H1 (cell line): ENCODE results near the gene TSR3. TPM values are rescaled to one million over a fixed set of nuclear protein-coding genes. Genes with fewer than 3 reads are reported as not detected.
A peak's percentile ranks its signal among the peaks of the same experiment; 100 is the strongest.

Experiments
- ATF3 ChIP-seq: IDR thresholded peaks from 2 replicates; pipeline ENCODE4 v1.6.1; 2011; ENCODE audit warnings: low read depth, mild to moderate bottlenecking, low read length; ENCODE audit not compliant: insufficient read depth
- BCL11A ChIP-seq, 2 experiments: IDR thresholded peaks; one replicate each; pipeline ENCODE4 v1.6.1; 2011; ENCODE audit warnings: low read depth in 2 of 2, low read length in 2 of 2, mild to moderate bottlenecking in 2 of 2
- BRCA1 ChIP-seq: IDR thresholded peaks from 2 replicates; pipeline ENCODE4 v1.6.1; 2012; ENCODE audit warnings: low read depth, low read length, improper control_type of control experiment
- CBX5 ChIP-seq: fragments of 300-800, 300-1000 bp; sonication (generic); IDR thresholded peaks from 2 replicates; pipeline ENCODE4 v1.7.1; 2016; ENCODE audit warnings: antibody characterized with exemption, low read length, low read depth
- CBX8 ChIP-seq: fragments of 300-800, 300-1000 bp; sonication (generic); IDR thresholded peaks from 2 replicates; pipeline ENCODE4 v1.7.1; 2016; ENCODE audit warnings: low read depth, low read length, borderline replicate concordance
- CEBPB ChIP-seq: IDR thresholded peaks from 2 replicates; pipeline ENCODE4 v1.6.1; 2012; ENCODE audit warnings: low read depth, low read length
- CREB1 ChIP-seq: IDR thresholded peaks from 2 replicates; pipeline ENCODE4 v1.6.1; 2012; ENCODE audit warnings: inconsistent platforms
- CTBP2 ChIP-seq: IDR thresholded peaks from 2 replicates; pipeline ENCODE4 v1.7.0; 2011; ENCODE audit warnings: borderline replicate concordance, mild to moderate bottlenecking, moderate library complexity, mixed read lengths, low read length; ENCODE audit not compliant: insufficient read depth, insufficient read length
- MAFK ChIP-seq: IDR thresholded peaks from 2 replicates; pipeline ENCODE4 v1.6.1; 2012; ENCODE audit warnings: low read depth, mild to moderate bottlenecking, improper control_type of control experiment, low read length
- PHF8 ChIP-seq: fragments of 200-600 bp; sonication (generic); conservative IDR thresholded peaks from 2 replicates; pipeline ENCODE4 v1.7.1; 2012; ENCODE audit warnings: low read depth, mild to moderate bottlenecking, inconsistent platforms, low read length, moderate library complexity
- POLR2A ChIP-seq, 2 experiments: IDR thresholded peaks; 1 replicate in 1 of 2; 2 replicates in 1 of 2; pipeline ENCODE4 v1.6.1; 2011; ENCODE audit warnings: low read depth in 2 of 2, low read length in 2 of 2, mild to moderate bottlenecking in 2 of 2; ENCODE audit errors: control extremely low read depth in 1 of 2
- POLR2AphosphoS5 ChIP-seq: IDR thresholded peaks from 2 replicates; pipeline ENCODE4 v1.6.1; 2011; ENCODE audit warnings: low read depth, low read length
- POU5F1 ChIP-seq: IDR thresholded peaks from 2 replicates; pipeline ENCODE4 v1.6.1; 2011; ENCODE audit warnings: low read depth, mild to moderate bottlenecking, low read length, moderate library complexity
- RAD21 ChIP-seq, 2 experiments: IDR thresholded peaks in 1 of 2; conservative IDR thresholded peaks in 1 of 2; 2 replicates each; pipeline ENCODE4 v1.6.1; 2011; ENCODE audit warnings: low read depth in 2 of 2, low read length in 2 of 2, improper control_type of control experiment in 1 of 2, inconsistent platforms in 1 of 2, mild to moderate bottlenecking in 1 of 2, moderate library complexity in 1 of 2
- RXRA ChIP-seq: IDR thresholded peaks from 2 replicates; pipeline ENCODE4 v1.6.1; 2011; ENCODE audit warnings: low read depth, mild to moderate bottlenecking, low read length, moderate library complexity; ENCODE audit not compliant: insufficient read depth
- SIN3A ChIP-seq, 2 experiments: IDR thresholded peaks in 1 of 2; conservative IDR thresholded peaks in 1 of 2; 2 replicates each; pipeline ENCODE4 v1.6.1; 2011 to 2012; ENCODE audit warnings: low read length in 2 of 2, improper control_type of control experiment in 1 of 2, low read depth in 1 of 2, mild to moderate bottlenecking in 1 of 2
- SIRT6 ChIP-seq: IDR thresholded peaks from one replicate; pipeline ENCODE4 v1.7.1; 2012; ENCODE audit warnings: low read length, inconsistent platforms
- SIX5 ChIP-seq: IDR thresholded peaks from 2 replicates; pipeline ENCODE4 v1.6.1; 2011; ENCODE audit warnings: mild to moderate bottlenecking, low read depth, low read length
- TAF1 ChIP-seq: IDR thresholded peaks from 2 replicates; pipeline ENCODE4 v1.6.1; 2011; ENCODE audit warnings: mild to moderate bottlenecking, low read depth, low read length
- YY1 ChIP-seq: IDR thresholded peaks from 2 replicates; pipeline ENCODE4 v1.6.1; 2011; ENCODE audit warnings: low read depth, mild to moderate bottlenecking, low read length
- polyA plus RNA-seq, 7 experiments: library from polyadenylated mRNA; depleted of rRNA in 3 of 7; stranded (reverse) in 5 of 7; unstranded in 2 of 7; fragments of >200 nt in 5 of 7; fragments of 200-250 nt in 2 of 7; gene quantifications; 1 replicate in 5 of 7; 2 replicates in 1 of 7; 4 replicates in 1 of 7; pipeline versions ENCODE4 v1.2.1 to v1.2.3, GENCODE V29; 2011 to 2013; ENCODE audit warnings: missing spikeins in 2 of 7, mixed read lengths in 2 of 7
- total RNA-seq: library from RNA; stranded (reverse); fragmentation: NEBNext Ultra II Directional; extraction: Animal tissue kit (Norgen Biotek cat#: 25700); gene quantifications from 2 replicates; pipeline ENCODE4 v1.2.1, GENCODE V29; 2021
- TF ChIP-seq, protein P1 (sequence below): IDR thresholded peaks from 2 replicates; pipeline ENCODE4 v1.6.1; 2011; ENCODE audit warnings: low read length, improper control_type of control experiment

The TSR3 gene
- total and polyA plus RNA-seq, 2 of the 8 experiments (the other 6 are each of a cell fraction or from before 2014, with no cell fraction given) = 43.1 to 52.3 TPM

DNA sequence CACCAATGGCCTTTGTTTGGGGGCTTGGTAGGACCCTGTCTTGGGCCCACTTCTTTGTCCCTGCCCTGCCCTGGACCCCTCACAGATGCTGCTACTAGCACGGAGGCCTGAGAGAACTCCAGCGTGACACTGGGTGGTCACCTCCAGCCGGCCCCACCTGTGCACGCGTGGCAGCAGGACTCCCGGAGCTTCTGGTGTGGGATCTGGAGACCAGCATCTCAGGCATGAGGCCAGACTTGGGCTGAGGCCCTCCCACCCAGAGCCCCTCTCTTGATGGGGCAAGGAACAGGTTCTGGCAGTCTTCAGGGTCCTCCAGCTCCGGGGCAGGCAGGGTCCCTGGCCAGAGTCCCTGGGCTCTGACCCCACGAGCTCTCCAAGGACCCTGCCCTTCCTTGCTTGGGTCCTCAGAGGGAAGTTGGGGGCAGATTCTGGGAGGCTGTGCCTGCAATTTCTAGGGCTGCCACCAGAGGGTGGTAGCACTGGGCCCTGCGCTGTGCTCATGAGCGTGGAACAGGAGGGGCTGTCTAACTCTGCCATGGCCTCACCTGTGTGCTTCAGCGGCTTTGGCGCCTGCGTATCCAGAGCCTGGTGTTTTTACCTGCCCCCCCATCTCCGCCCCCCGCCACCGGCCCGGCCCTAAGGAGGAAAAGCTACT is 21.3 kb downstream of the TSR3 start (continued):
- TF ChIP-seq CBX5 (no peak), CBX8 (no peak), RXRA (no peak), SIX5 (no peak), PHF8 (no peak), POLR2A (IDR thresholded peaks at IDR 0.05; ENCODE audit: control extremely low read depth in 1 of 2, low read depth in 2 of 2, low read length in 2 of 2) (no peak), CREB1 (no peak), BRCA1 (no peak), TAF1 (no peak), CTBP2 (no peak), POLR2AphosphoS5 (no peak), MAFK (no peak), SIN3A (conservative IDR thresholded peaks at IDR 0.05 in 1 of 2, IDR thresholded peaks at IDR 0.05 in 1 of 2; ENCODE audit: low read depth in 1 of 2, low read length in 2 of 2) (0 out of 4 replicates have a peak, but pooled peaks of 1 of the 2 experiments have one; percentile 27), YY1 (0 out of 2 replicates have a peak, but pooled peaks have one; percentile 11), POU5F1 (no peak), RAD21 (IDR thresholded peaks at IDR 0.05 in 1 of 2, conservative IDR thresholded peaks at IDR 0.05 in 1 of 2; ENCODE audit: low read depth in 2 of 2, low read length in 2 of 2) (peak; percentile 50 to 54), BCL11A (IDR thresholded peaks at IDR 0.05; ENCODE audit: low read depth in 2 of 2, low read length in 2 of 2) (no peak), ATF3 (no peak), CEBPB (no peak), SIRT6 (no peak)
- TF ChIP-seq, protein P1, sequence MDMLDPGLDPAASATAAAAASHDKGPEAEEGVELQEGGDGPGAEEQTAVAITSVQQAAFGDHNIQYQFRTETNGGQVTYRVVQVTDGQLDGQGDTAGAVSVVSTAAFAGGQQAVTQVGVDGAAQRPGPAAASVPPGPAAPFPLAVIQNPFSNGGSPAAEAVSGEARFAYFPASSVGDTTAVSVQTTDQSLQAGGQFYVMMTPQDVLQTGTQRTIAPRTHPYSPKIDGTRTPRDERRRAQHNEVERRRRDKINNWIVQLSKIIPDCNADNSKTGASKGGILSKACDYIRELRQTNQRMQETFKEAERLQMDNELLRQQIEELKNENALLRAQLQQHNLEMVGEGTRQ = no peak
